NCI-H1092 treated with DMSO at 0.1 percent for 48 hours (cell line): ENCODE results near the gene CFAP221.

ENCODE experiments used
- DNase-seq: peaks from one replicate; lab custom pipeline; 2025; lab: John Stamatoyannopoulos, UW

The CFAP221 gene

GRCh38 chr2:119699016-119699606 is 154.9 kb downstream of the CFAP221 start:
- no peak for DNase-seq

GRCh38 chr2:119700866-119701265 is 156.6 kb downstream of the CFAP221 start:
- DNase-seq: no peak

- no peak for DNase-seq
These were observed 157.1 kb downstream of the CFAP221 start for GRCh38 chr2:119701352-119701751.

- DNase-seq: no peak
These were observed 158.1 kb downstream of the CFAP221 start for GRCh38 chr2:119702203-119702917.

- DNase-seq: peak; percentile 33
These were observed 158.7 kb downstream of the CFAP221 start for GRCh38 chr2:119702918-119703401.

GRCh38 chr2:119703526-119703925 is 159.3 kb downstream of the CFAP221 start:
- no peak for DNase-seq

GRCh38 chr2:119704670-119705120 is 160.4 kb downstream of the CFAP221 start:
- DNase-seq: no peak

- no peak for DNase-seq
These were observed 162.0 kb downstream of the CFAP221 start for GRCh38 chr2:119706221-119706620.
